Breast epithelium (tissue), 3 donors: Measurements from ENCODE around the gene EPS8.

Experiments used
- CTCF ChIP-seq, 3 donors: fragments of 450-650 bp; IDR thresholded peaks; one replicate each; pipeline ENCODE4 v1.5.1; 2016 to 2017; ENCODE audit warnings: antibody characterized with exemption in 3 of 3, mild to moderate bottlenecking in 3 of 3, moderate library complexity in 3 of 3
- POLR2A ChIP-seq: fragments of 450-650 bp; IDR thresholded peaks from one replicate; pipeline ENCODE4 v1.6.1; 2016; ENCODE audit warnings: antibody characterized with exemption, mild to moderate bottlenecking, moderate library complexity
- POLR2AphosphoS5 ChIP-seq, 3 donors: sonication (generic); formaldehyde crosslinking; IDR thresholded peaks; one replicate each; pipeline ENCODE4 v1.6.1; 2017; ENCODE audit warnings: antibody characterized with exemption in 3 of 3

GRCh38 chr12:15636060-15636890, 152.9 kb downstream of the EPS8 start:
- no peak for TF ChIP-seq CTCF (IDR thresholded peaks at IDR 0.05)
- TF ChIP-seq POLR2AphosphoS5 (IDR thresholded peaks at IDR 0.05), result no peak
- TF ChIP-seq POLR2A, result no peak
